ENCODE results near the gene CXorf58. TPM values are rescaled to one million over a fixed set of nuclear protein-coding genes. Genes with fewer than 3 reads are reported as not detected.
A peak's percentile ranks its signal among the peaks of the same experiment; 100 is the strongest.

Gene CXorf58
- total and polyA plus RNA-seq, 9 of the 15 experiments (the other 6 are each of a cell fraction or from before 2014, with no cell fraction given) = 0.10 to 0.27 (median 0.16) TPM; not detected in 3

DNA sequence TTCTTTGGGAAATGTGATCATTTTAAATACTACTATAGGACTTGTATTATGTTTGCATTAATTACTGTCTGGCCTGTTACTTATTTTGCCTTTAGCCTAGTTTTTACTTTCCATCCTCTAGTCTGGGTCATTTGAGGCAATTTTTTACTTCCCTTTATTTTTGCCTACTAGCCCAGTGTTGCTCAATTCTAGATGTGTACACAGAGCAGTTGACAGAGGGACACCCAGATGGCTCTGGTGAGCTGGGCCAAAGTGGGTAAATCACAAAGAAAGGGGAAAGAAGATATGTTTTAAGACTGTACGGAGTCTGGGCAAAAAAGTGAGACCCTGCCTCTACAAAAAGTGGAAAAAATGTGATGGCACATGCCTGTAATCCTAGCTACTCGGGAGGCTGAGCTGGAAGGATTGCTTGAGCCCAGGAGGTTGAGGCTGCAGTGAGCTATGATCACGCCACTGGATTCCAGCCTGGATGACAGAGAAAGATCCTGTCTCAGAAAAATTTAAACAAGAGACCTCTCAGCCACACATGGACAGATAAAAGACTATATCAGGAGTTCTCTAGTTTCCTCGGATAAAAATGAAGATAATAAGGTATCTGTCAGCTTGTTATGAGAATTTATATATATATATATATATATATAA, 35.8 kb upstream of the CXorf58 start:
- CTCF ChIA-PET (ENCODE audit: low intra/inter-chr PET ratio) = no interaction called here
- WGBS (ENCODE audit: insufficient coverage, low coverage, missing lambda C conversion rate) = 79% methylated on average over 4 of the region's 4 CpGs

DNA sequence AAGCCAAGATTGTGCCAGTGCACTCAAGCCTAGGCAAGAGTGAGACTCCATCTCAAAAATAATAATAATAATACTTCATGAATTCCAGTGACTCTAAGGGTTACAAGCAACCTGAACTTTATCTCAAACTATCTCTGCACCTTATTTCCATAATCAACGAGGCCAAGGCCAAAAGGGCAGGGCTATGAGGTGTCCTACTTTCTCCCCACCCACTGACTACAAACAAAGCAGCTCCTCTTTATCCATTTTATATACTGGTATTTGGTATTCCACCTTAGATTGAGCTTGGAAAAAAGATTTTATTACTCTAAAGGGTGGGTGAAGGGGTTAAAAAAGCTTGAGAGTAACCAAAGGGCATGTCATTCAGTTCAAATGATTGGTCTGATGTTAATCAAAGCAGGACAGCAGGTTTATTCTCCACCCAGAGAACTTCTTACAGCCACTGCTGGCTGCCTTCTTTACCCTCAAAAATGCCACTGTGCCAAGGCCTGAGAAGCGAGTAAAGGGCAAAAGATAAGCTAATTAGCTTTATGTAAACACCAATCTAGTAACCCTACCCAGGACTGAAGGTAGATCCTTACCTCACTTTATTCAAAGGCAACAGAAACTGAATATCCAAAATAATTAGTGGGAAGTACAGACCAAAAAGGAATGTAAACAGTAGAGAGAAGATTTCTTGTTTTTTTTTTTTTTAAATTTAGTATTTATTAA, 28.3 kb upstream of the CXorf58 start:
- Histone ChIP-seq H3K4me3 (no peak overlapping the region), H3K36me3 (ENCODE audit: control insufficient read depth, insufficient read depth, low read length) (peaks cover 10% of the 10 kb centered on the region; the same call in 2 of the 3 replicates), H3K4me1 (replicated peaks in 1 of 2; ENCODE audit: control insufficient read depth in 2 of 2, insufficient read depth in 2 of 2, low read length in 2 of 2) (peaks cover 13 to 14% of the 10 kb centered on the region in 2 experiments; a peak in 4 of 5 replicates), H2AFZ (ENCODE audit: low read depth, low read length) (no peak overlapping the region), H3K79me2 (ENCODE audit: control insufficient read depth, insufficient read depth, low read length) (peaks cover 10% of the 10 kb centered on the region; the same call in 2 of the 3 replicates), H4K20me1 (replicated peaks; ENCODE audit: control insufficient read depth, insufficient read depth, low read length) (no peaks in the 10 kb centered on the region), H3K9me3 (replicated peaks; ENCODE audit: control insufficient read depth, insufficient read depth, low read depth, low read length) (no peaks in the 10 kb centered on the region), H3K27me3 (ENCODE audit: control insufficient read depth in 2 of 2, insufficient read depth in 2 of 2, low read length in 2 of 2) (no peaks in the 10 kb centered on the region), H3K9ac (ENCODE audit: insufficient read depth in 1 of 2, low read depth in 2 of 2, low read length in 2 of 2) (no peak overlapping the region), H3K27ac (ENCODE audit: extremely low read depth, low read depth, low read length) (no peak overlapping the region), H3K4me2 (ENCODE audit: insufficient read depth, low read length) (no peak overlapping the region), H3K9me1 (ENCODE audit: control insufficient read depth, insufficient read depth, low read length) (no peaks in the 10 kb centered on the region)
- in situ Hi-C loops (cut with MboI) = no loop called here
- ChIA-PET POLR2A (interaction anchor here (1.1 to 1.5 kb wide), 2 partner anchors 9 to 137 kb away, joined by 4 read pairs; partner anchors contain the start of gene ACOT9), CTCF (ENCODE audit: low intra/inter-chr PET ratio) (no interaction called here)
- FAIRE-seq (no peak), ATAC-seq (no peak), DNase-seq (ENCODE audit: extremely low read depth in 1 of 4, low spot score in 3 of 4) (no peak)
- BruUV-seq (replicated peaks) = no TSS peak
- 48% methylated on average over 2 of the region's 2 CpGs for WGBS (ENCODE audit: insufficient coverage, low coverage, missing lambda C conversion rate)
- intact Hi-C loops (cut with micrococcal nuclease) = loop anchor here (5.0 kb wide), 1 partner anchor 97 kb away; the partner anchor contains the start of gene SAT1
- TF ChIP-seq RBFOX2 (IDR thresholded peaks at IDR 0.05; ENCODE audit: low read depth, low read length) = no peak
- no peak for TF ChIP-seq NCOA4 (IDR thresholded peaks at IDR 0.05; ENCODE audit: partially characterized antibody)
- TF ChIP-seq, protein P1, sequence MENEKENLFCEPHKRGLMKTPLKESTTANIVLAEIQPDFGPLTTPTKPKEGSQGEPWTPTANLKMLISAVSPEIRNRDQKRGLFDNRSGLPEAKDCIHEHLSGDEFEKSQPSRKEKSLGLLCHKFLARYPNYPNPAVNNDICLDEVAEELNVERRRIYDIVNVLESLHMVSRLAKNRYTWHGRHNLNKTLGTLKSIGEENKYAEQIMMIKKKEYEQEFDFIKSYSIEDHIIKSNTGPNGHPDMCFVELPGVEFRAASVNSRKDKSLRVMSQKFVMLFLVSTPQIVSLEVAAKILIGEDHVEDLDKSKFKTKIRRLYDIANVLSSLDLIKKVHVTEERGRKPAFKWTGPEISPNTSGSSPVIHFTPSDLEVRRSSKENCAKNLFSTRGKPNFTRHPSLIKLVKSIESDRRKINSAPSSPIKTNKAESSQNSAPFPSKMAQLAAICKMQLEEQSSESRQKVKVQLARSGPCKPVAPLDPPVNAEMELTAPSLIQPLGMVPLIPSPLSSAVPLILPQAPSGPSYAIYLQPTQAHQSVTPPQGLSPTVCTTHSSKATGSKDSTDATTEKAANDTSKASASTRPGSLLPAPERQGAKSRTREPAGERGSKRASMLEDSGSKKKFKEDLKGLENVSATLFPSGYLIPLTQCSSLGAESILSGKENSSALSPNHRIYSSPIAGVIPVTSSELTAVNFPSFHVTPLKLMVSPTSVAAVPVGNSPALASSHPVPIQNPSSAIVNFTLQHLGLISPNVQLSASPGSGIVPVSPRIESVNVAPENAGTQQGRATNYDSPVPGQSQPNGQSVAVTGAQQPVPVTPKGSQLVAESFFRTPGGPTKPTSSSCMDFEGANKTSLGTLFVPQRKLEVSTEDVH (IDR thresholded peaks at IDR 0.05; ENCODE audit: low read depth, partially characterized antibody) = no peak
- no peak for TF ChIP-seq CHD1 (IDR thresholded peaks at IDR 0.05; ENCODE audit: low read length)
- TF ChIP-seq, protein P2, sequence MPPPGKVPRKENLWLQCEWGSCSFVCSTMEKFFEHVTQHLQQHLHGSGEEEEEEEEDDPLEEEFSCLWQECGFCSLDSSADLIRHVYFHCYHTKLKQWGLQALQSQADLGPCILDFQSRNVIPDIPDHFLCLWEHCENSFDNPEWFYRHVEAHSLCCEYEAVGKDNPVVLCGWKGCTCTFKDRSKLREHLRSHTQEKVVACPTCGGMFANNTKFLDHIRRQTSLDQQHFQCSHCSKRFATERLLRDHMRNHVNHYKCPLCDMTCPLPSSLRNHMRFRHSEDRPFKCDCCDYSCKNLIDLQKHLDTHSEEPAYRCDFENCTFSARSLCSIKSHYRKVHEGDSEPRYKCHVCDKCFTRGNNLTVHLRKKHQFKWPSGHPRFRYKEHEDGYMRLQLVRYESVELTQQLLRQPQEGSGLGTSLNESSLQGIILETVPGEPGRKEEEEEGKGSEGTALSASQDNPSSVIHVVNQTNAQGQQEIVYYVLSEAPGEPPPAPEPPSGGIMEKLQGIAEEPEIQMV (tag; conservative IDR thresholded peaks at IDR 0.05; ENCODE audit: low read depth) = no peak

More for the DNA sequence above, 35.8 kb upstream of the CXorf58 start:
- H3K9me3 ChIP-seq (replicated peaks; ENCODE audit: control insufficient read depth, insufficient read depth, low read depth, low read length) = no peaks in the 10 kb centered on the region
- no peaks in the 10 kb centered on the region for H3K79me2 ChIP-seq (ENCODE audit: control insufficient read depth, insufficient read depth, low read length)
- no TSS peak for BruUV-seq (replicated peaks)
- no peak overlapping the region for H3K4me2 ChIP-seq (ENCODE audit: insufficient read depth, low read length)
- H2AFZ ChIP-seq (ENCODE audit: low read depth, low read length) = no peak overlapping the region
- ATAC-seq (no peak), FAIRE-seq (no peak), DNase-seq (ENCODE audit: extremely low read depth in 1 of 4, low spot score in 3 of 4) (no peak)
- H3K9ac ChIP-seq (ENCODE audit: insufficient read depth in 1 of 2, low read depth in 2 of 2, low read length in 2 of 2) = no peak overlapping the region
- POLR2A ChIA-PET = no interaction called here
- H3K27ac ChIP-seq (ENCODE audit: extremely low read depth, low read depth, low read length) = no peak overlapping the region
- peaks cover 15% of the 10 kb centered on the region; the same call in 1 of the 3 replicates for H3K36me3 ChIP-seq (ENCODE audit: control insufficient read depth, insufficient read depth, low read length)
- H3K4me3 ChIP-seq = no peak overlapping the region
- H3K4me1 ChIP-seq (replicated peaks in 1 of 2; ENCODE audit: control insufficient read depth in 2 of 2, insufficient read depth in 2 of 2, low read length in 2 of 2) = no peaks in the 10 kb centered on the region
- no peaks in the 10 kb centered on the region for H3K27me3 ChIP-seq (ENCODE audit: control insufficient read depth in 2 of 2, insufficient read depth in 2 of 2, low read length in 2 of 2)
- in situ Hi-C loops (cut with MboI) (no loop called here), intact Hi-C loops (cut with micrococcal nuclease) (no loop called here)
- H3K9me1 ChIP-seq (ENCODE audit: control insufficient read depth, insufficient read depth, low read length) = no peaks in the 10 kb centered on the region
- no peak for TF ChIP-seq ZNF217 (CRISPR knock-in tag; IDR thresholded peaks at IDR 0.05)
- no peak for TF ChIP-seq CEBPG (CRISPR knock-in tag; IDR thresholded peaks at IDR 0.05)
- TF ChIP-seq CEBPG (tag; conservative IDR thresholded peaks at IDR 0.05 in 1 of 2, IDR thresholded peaks at IDR 0.05 in 1 of 2) = peak in 1 of 2 experiments; percentile 75; a peak in 2 of 4 replicates
- TF ChIP-seq CEBPB (tag; IDR thresholded peaks at IDR 0.05) = peak; percentile 86
- peak in 1 of 2 experiments; percentile 84; a peak in 2 of 4 replicates for TF ChIP-seq FOXA3 (CRISPR knock-in tag; conservative IDR thresholded peaks at IDR 0.05 in 1 of 2, IDR thresholded peaks at IDR 0.05 in 1 of 2)
- H4K20me1 ChIP-seq (replicated peaks; ENCODE audit: control insufficient read depth, insufficient read depth, low read length) = no peaks in the 10 kb centered on the region
